Measurements from ENCODE around the gene GARIN1A.
"Not testable (repeated sequence)": the region's sequence is repeated elsewhere in the genome, so short reads cannot be mapped to it uniquely, and the experiment has no call there.

GARIN1A gene

GRCh38 chr7:128671992-128672391 lies at the start of gene GARIN1A:
GARIN1A (plus strand) TSS chr7:128672292; CDS start chr7:128672398, 106 bp downstream.
- DNase-seq (ENCODE audit: low read depth in 3 of 3, low spot score in 1 of 3) = no peak

DNA sequence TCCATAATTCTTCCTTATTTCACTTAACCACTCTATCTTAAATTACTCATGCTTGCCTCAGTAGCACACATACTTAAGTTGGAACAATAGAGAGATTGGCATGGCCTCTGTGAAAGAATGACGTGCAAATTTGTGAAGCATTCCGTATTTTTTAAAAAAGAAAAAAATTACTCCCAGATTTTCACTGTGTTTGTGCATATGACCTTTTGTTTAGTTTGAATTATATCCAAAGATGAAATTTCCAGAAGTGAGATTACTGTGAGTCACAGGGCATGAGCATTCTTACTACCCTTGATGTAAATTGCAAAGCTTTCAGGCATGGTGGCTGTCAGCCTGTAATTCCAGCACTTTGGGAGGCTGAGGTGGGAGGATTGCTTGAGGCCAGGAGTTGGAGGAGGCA lies 45.0 kb upstream of the GARIN1A start:
- not testable (repeated sequence) for DNase-seq (ENCODE audit: low read depth in 3 of 3, low spot score in 1 of 3)

GRCh38 chr7:128633915-128634314 lies 38.2 kb upstream of the GARIN1A start:
- not testable (repeated sequence) for DNase-seq (ENCODE audit: low read depth in 3 of 3, low spot score in 1 of 3)

GRCh38 chr7:128645206-128645605 lies 26.9 kb upstream of the GARIN1A start:
- DNase-seq (ENCODE audit: low read depth in 3 of 3, low spot score in 1 of 3) = not testable (repeated sequence)

GRCh38 chr7:128645844-128646243 lies 26.2 kb upstream of the GARIN1A start:
- not testable (repeated sequence) for DNase-seq (ENCODE audit: low read depth in 3 of 3, low spot score in 1 of 3)

DNA sequence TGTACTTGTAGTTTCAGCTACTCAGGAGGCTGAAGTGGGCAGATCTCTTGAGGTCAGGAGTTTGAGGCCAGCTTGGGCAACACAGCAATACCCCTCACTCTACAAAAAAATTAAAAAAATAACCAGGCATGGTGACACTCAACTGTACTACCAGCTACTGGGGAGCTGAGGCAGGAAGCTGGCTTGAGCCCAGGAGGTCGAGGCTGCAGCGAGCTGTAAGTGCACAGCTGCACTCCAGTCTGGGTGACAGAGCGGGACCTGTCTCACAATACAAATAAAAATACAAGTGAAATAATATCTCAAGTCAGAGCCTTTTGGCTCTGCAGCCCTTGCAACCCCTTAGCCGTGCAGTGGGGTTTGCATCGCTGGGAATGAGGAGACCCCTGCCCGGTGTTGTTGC lies 25.2 kb upstream of the GARIN1A start:
- DNase-seq (ENCODE audit: low read depth in 3 of 3, low spot score in 1 of 3) = not testable (repeated sequence)

- not testable (repeated sequence) for DNase-seq (ENCODE audit: low read depth in 3 of 3, low spot score in 1 of 3)
These were observed 21.0 kb upstream of the GARIN1A start for GRCh38 chr7:128651096-128651495.

DNA sequence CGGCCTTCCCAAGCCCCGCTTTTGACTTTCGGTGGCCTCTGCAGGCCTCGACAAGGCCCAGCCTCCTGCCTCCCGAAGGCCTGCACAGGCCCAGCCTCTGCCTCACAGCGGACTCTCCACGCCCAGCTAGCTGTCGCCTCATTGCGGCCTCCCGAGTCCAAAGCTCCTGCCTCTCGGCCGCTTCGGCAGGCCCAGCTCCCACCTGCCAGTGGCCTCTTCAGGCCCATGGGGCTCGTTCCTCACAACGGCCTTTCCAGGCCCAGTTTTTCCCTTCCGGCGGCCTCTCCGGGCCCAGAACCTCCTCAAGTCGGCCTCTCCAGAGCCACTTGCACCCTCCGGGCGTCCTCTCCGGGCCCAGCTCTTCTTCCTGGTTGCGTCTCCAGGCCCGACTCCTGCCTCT lies 19.5 kb upstream of the GARIN1A start:
- not testable (repeated sequence) for DNase-seq (ENCODE audit: low read depth in 3 of 3, low spot score in 1 of 3)

DNA sequence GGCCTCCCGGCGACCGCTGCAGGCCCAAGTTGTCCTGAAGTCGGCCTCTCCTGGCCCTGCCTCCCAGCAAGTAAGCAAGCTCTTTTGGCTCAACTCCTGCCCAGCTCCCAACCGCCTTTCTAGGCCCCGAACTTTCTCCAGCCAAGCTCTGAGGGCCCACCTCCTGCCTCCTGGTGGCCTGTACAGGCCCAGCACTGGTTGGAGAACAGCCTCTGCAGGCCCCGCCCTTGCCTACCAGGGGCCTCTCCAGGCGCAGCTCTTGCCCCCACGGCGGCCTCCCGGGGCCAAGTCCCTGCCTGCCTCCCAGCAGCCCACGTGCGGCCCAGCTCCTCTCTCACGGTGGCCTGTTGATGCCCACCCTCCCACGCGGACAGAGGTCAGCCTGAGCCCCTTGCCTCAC lies 18.9 kb upstream of the GARIN1A start:
- DNase-seq (ENCODE audit: low read depth in 3 of 3, low spot score in 1 of 3) = not testable (repeated sequence)

DNA sequence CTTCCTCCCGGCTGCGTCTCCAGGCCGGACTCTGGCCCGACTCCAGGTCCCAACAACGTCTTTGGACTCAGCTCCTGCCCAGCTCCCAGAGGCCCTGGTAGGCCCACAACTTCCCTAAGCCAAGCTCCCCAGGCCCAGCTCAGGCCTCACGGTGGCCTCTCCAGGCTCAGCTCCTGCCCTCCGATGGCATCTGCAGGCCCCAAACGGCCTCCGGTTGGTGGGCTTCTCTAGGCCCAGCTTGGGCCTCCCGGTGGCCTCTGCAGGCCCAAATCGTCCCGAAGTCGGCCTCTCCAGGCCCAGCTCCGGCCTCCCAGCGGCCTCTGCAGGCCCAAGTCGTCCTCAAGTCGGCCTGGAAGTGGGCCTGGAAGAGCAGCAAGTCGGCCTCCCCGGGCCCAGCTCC lies 18.0 kb upstream of the GARIN1A start:
- DNase-seq (ENCODE audit: low read depth in 3 of 3, low spot score in 1 of 3) = not testable (repeated sequence)

- not testable (repeated sequence) for DNase-seq (ENCODE audit: low read depth in 3 of 3, low spot score in 1 of 3)
These were observed 17.6 kb upstream of the GARIN1A start for GRCh38 chr7:128654501-128654900.

- DNase-seq (ENCODE audit: low read depth in 3 of 3, low spot score in 1 of 3) = not testable (repeated sequence)
These were observed 13.7 kb upstream of the GARIN1A start for GRCh38 chr7:128658428-128658827.

DNA sequence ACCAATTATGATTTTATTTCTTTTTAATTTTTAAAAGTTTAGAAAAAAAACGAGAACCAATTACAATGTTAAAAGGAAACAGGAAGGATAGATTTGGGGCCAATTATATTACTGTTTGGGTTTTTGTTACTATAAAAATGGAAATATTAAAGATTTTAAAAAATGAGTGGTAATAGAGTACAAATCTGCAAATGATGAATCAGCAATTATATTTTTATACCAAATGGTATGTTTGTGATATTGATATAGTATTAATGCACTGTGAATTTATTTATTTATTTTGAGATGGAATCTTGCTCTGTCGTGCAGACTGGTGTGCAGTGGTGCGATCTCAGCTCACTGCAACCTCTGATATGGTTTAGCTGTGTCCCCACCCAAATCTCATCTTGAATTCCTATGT lies 11.5 kb upstream of the GARIN1A start:
- DNase-seq (ENCODE audit: low read depth in 3 of 3, low spot score in 1 of 3) = no peak

DNA sequence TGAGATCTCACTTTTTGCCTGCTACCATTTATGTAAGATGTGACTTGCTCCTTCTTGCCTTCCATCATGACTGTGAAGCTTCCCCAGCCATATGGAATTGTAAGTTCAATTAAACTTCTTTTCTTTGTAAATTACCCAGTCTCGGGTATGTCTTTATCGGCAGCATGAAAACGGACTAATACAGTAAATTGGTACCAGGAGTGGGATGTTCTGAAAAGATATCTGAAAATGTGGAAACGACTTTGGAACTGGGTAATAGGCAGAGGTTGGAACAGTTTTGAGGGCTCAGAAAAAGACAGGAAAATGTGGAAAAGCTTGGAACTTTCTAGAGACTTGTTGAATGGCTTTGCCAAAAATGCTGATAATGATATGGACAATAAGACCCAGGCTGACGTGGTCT lies 10.6 kb upstream of the GARIN1A start:
- DNase-seq (ENCODE audit: low read depth in 3 of 3, low spot score in 1 of 3) = no peak

GRCh38 chr7:128662091-128662490 lies 10.0 kb upstream of the GARIN1A start:
- no peak for DNase-seq (ENCODE audit: low read depth in 3 of 3, low spot score in 1 of 3)

GRCh38 chr7:128663223-128663622 lies 8.9 kb upstream of the GARIN1A start:
- DNase-seq (ENCODE audit: low read depth in 3 of 3, low spot score in 1 of 3) = not testable (repeated sequence)

DNA sequence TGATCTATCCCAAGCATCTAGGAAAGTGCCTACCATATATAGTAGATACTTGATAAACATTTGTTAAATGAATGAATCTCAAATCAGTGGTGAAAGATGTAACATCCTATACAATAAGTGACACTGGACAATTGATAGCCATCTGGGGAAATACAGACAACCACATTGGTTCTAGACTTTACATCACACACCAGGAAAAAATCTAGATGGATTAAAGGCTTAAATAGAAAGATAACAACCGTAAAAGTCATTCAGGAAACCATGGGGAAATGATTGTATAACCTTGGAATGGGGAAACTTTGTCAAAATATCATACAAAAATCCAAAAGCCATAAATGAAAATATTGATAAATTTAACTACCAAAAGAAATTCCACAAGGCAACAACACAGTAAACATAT lies 7.0 kb upstream of the GARIN1A start:
- DNase-seq (ENCODE audit: low read depth in 3 of 3, low spot score in 1 of 3) = no peak

DNA sequence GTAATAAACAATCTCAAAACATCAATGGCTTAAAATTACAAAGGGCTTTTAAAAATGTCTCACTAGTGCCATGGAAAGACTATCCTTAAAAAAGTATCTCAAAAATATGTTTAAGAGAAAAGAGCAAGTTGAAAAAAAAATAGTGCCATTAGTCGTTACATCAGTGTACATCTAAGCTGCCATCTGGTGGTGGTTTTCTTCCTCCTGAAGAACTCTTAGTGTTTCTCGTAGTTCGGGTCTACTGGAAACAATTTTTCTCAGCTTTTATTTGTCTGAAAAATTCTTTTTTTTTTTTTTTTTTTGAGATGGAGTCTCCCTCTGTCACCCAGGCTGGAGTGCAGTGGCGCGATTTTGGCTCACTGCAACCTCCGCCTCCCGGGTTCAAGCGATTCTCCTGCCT lies 5.9 kb upstream of the GARIN1A start:
- no peak for DNase-seq (ENCODE audit: low read depth in 3 of 3, low spot score in 1 of 3)

- no peak for DNase-seq (ENCODE audit: low read depth in 3 of 3, low spot score in 1 of 3)
These were observed 930 bp downstream of the GARIN1A start for GRCh38 chr7:128672927-128673517.

DNA sequence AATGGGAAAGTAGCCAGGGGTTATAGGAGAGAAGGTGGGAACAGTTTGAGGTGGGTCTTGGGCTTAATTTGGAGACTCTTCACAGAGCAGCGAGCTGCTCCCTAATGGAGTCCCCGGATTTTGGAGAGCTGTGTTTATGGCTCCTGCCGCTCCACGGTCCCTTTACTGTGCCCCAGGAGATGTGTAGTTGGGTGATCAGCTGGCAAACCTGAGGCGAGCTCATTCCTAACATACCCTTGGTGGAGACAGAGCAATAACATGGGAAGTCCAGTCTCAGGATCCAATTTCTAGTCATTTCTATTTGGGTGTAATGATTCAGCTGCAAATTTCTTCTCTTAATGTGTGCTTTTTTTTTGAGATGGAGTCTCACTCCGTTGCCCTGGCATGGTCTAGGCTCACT lies 1.5 kb downstream of the GARIN1A start:
- DNase-seq (ENCODE audit: low read depth in 3 of 3, low spot score in 1 of 3) = no peak

DNA sequence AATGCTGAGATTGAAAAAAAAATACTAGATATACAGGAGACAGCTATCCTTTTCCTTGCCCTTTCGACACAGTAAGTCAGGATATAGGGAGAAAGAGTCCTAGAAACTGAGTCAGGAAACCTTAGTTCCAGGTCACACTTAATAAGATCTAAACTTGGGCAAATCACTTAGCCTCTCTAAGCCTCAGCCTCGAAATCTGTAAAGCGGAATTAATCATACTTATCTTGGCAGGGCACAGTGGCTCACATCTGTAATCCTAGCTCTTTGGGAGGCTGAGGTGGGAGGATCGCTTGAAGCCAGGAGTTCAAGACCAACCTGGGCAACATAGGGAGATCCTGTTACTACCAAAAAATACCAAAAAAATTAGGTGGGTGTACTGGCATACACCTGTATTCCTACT lies 4.6 kb downstream of the GARIN1A start:
- DNase-seq (ENCODE audit: low read depth in 3 of 3, low spot score in 1 of 3) = no peak

DNA sequence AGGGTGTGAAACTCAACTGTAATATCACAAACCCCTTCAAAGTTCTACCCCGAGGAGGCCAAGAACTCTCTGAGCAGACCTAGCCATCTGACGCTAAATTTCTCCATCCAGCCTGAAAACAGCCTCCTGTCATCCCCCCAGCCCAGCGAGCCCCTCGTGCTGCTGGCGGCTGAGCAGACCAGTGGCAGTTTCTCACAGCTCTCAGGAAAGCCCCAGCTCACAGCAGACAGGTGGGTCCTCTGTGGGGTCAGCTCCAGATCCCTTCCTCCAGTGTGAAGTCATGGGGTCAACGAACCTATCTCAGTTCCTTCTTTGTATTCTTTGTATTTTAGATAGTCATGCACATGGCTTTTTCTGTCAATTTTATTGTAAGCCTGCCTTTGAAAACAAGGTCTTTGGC lies 7.8 kb downstream of the GARIN1A start:
- DNase-seq (ENCODE audit: low read depth in 3 of 3, low spot score in 1 of 3) = no peak

DNA sequence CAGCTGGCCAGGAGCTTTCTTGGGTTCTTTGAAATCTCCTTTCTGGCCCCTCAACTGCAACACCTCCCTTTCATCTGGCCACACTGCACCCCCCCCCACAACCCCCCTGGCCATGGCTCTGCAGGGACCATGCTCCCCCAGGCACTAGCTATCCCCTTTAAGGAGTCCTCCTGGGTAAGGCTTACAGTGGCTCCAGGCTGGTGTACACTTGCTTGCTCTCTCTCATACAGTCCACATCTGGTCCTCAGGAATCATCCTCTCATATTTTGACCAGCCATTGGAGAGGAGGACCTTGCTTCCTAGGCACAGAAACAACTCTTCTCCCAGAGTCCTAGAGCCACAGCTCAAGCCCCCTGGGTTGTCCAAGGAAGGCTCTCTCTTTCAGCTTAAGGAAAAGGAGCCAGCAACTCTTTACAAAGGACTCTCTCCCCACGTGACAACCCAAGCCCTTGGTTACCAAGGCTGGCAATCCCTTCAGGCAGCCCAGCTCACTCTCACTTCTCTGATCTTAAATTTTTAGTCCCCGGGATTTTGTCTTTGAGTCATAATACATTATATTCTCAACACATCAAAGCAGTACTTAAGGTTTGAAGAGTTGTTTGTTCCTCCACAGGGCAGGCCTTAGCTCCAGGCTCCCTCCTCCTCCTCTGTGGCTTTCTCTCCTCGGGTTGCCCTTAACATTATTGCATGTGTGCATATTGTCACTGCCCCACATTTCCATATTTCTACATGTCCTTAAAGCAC lies 9.9 kb downstream of the GARIN1A start:
- no peak for DNase-seq (ENCODE audit: low read depth in 3 of 3, low spot score in 1 of 3)

Measured in stimulated activated CD4-positive, alpha-beta T cell treated with anti-CD3 and anti-CD28 coated beads, TNF-alpha, amount 100 ng/mL, for 1 hour (primary cell).